HTERT RPE-1 (cell line): ENCODE data around the gene CDC42EP3.

Experiments
- in situ Hi-C: fragments of 300-500 bp; cut with MboI; formaldehyde crosslinking; loops from 4 replicates; pipeline ENCODE4 v1.14.3; 2020; ENCODE audit warnings: low sequenced_read_pairs

CDC42EP3 gene

GRCh38 chr2:37656512-37657423 lies 14.7 kb downstream of the CDC42EP3 start:
- in situ Hi-C loops, result no loop called here

- in situ Hi-C loops, result no loop called here
Measured at GRCh38 chr2:37654932-37655841, 16.3 kb downstream of the CDC42EP3 start.

GRCh38 chr2:37654419-37654818 lies 17.0 kb downstream of the CDC42EP3 start:
- in situ Hi-C loops, result no loop called here

GRCh38 chr2:37653805-37654378 lies 17.6 kb downstream of the CDC42EP3 start:
- in situ Hi-C loops, result no loop called here

GRCh38 chr2:37653093-37653492 lies 18.3 kb downstream of the CDC42EP3 start:
- in situ Hi-C loops, result no loop called here

- in situ Hi-C loops, result no loop called here
Measured at GRCh38 chr2:37652199-37652640, 19.2 kb downstream of the CDC42EP3 start.

GRCh38 chr2:37650548-37651093 lies 20.8 kb downstream of the CDC42EP3 start:
- in situ Hi-C loops, result no loop called here

GRCh38 chr2:37649518-37649917 lies 21.9 kb downstream of the CDC42EP3 start:
- in situ Hi-C loops, result no loop called here

GRCh38 chr2:37648331-37649011 lies 23.0 kb downstream of the CDC42EP3 start:
- in situ Hi-C loops, result no loop called here

GRCh38 chr2:37647971-37648330 lies 23.5 kb downstream of the CDC42EP3 start:
- in situ Hi-C loops, result no loop called here

GRCh38 chr2:37645836-37646235 lies 25.6 kb downstream of the CDC42EP3 start:
- in situ Hi-C loops, result no loop called here

GRCh38 chr2:37645362-37645761 lies 26.1 kb downstream of the CDC42EP3 start:
- in situ Hi-C loops, result no loop called here

GRCh38 chr2:37644191-37644590 lies 27.3 kb downstream of the CDC42EP3 start:
- in situ Hi-C loops, result no loop called here

GRCh38 chr2:37643730-37644078 lies 27.7 kb downstream of the CDC42EP3 start:
- in situ Hi-C loops, result no loop called here

GRCh38 chr2:37642907-37643729 lies 28.3 kb downstream of the CDC42EP3 start:
- in situ Hi-C loops, result no loop called here

- in situ Hi-C loops, result no loop called here
Measured at GRCh38 chr2:37641582-37642171, 29.8 kb downstream of the CDC42EP3 start.

- in situ Hi-C loops, result no loop called here
Measured at GRCh38 chr2:37639631-37640030, 31.8 kb downstream of the CDC42EP3 start.

- in situ Hi-C loops, result no loop called here
Measured at GRCh38 chr2:37638973-37639372, 32.5 kb downstream of the CDC42EP3 start.

GRCh38 chr2:37637985-37638384 lies 33.5 kb downstream of the CDC42EP3 start:
- in situ Hi-C loops, result no loop called here
